MM.1S (cell line): ENCODE measurements around the gene SORCS2.

ENCODE experiments used
- DNase-seq: peaks from one replicate; pipeline ENCODE4 v3.0.0-alpha.2; 2015
- H2AFZ ChIP-seq: fragments of 300-600 bp; sonication (generic); 2 replicates; pipeline ENCODE4 v1.6.0; 2016; ENCODE audit warnings: antibody characterized with exemption, low read length
- H3F3A ChIP-seq: fragments of 300-600 bp; sonication (generic); 2 replicates; pipeline ENCODE4 v1.6.1; 2016; ENCODE audit warnings: mild to moderate bottlenecking, antibody characterized with exemption, low read length, moderate library complexity, mixed read lengths; ENCODE audit not compliant: insufficient read depth
- H3K27ac ChIP-seq: fragments of 300-600 bp; sonication (generic); 2 replicates; pipeline ENCODE4 v1.5.1; 2016; ENCODE audit warnings: mild to moderate bottlenecking, low read length
- H3K27me3 ChIP-seq: fragments of 300-600 bp; sonication (generic); replicated peaks from 2 replicates; pipeline ENCODE4 v1.6.0; 2016; ENCODE audit warnings: low read length; ENCODE audit not compliant: insufficient read depth
- H3K36me3 ChIP-seq: fragments of 300-600 bp; sonication (generic); replicated peaks from 2 replicates; pipeline ENCODE4 v1.6.1; 2016; ENCODE audit warnings: mild to moderate bottlenecking, low read length, mixed read lengths; ENCODE audit not compliant: insufficient read depth
- H3K4me1 ChIP-seq: fragments of 300-600 bp; sonication (generic); 2 replicates; pipeline ENCODE4 v1.6.1; 2016; ENCODE audit warnings: low read length, mixed read lengths
- H3K4me2 ChIP-seq: fragments of 300-600 bp; sonication (generic); 2 replicates; pipeline ENCODE4 v1.6.0; 2016; ENCODE audit warnings: low read depth, low read length
- H3K4me3 ChIP-seq: fragments of 300-600 bp; sonication (generic); 2 replicates; pipeline ENCODE4 v1.5.1; 2016; ENCODE audit warnings: low read length, mixed read lengths
- H3K79me2 ChIP-seq: fragments of 300-600 bp; sonication (generic); 2 replicates; pipeline ENCODE4 v1.6.1; 2016; ENCODE audit warnings: mixed run types, low read length, mixed read lengths
- H3K9ac ChIP-seq: fragments of 300-600 bp; sonication (generic); 2 replicates; pipeline ENCODE4 v1.6.1; 2016; ENCODE audit warnings: low read length, mixed read lengths
- H3K9me2 ChIP-seq: fragments of 300-600 bp; sonication (generic); replicated peaks from 2 replicates; pipeline ENCODE4 v1.6.1; 2016; ENCODE audit warnings: mild to moderate bottlenecking, low read length, mixed read lengths; ENCODE audit not compliant: insufficient read depth
- H3K9me3 ChIP-seq: fragments of 300-600 bp; sonication (generic); replicated peaks from 2 replicates; pipeline ENCODE4 v1.6.1; 2016; ENCODE audit warnings: mild to moderate bottlenecking, low read length, mixed read lengths; ENCODE audit not compliant: insufficient read depth
- H4K20me1 ChIP-seq: fragments of 300-600 bp; sonication (generic); 2 replicates; pipeline ENCODE4 v1.6.1; 2016; ENCODE audit warnings: mild to moderate bottlenecking, low read length, moderate library complexity, mixed read lengths; ENCODE audit not compliant: insufficient read depth
- CTCF ChIP-seq: fragments of 300-600 bp; sonication (generic); IDR thresholded peaks from 2 replicates; pipeline ENCODE4 v1.5.1; 2016; ENCODE audit warnings: antibody characterized with exemption, low read length, mixed read lengths
- EZH2 ChIP-seq: fragments of 300-600 bp; sonication (generic); optimal IDR thresholded peaks from 2 replicates; pipeline ENCODE3; 2017; ENCODE audit warnings: low read depth, mild to moderate bottlenecking, antibody characterized with exemption, low read length, mixed read lengths
- EZH2phosphoT487 ChIP-seq: fragments of 300-600 bp; sonication (generic); IDR thresholded peaks from 2 replicates; pipeline ENCODE4 v1.6.1; 2018; ENCODE audit warnings: antibody characterized with exemption, low read length

The SORCS2 gene

GRCh38 chr4:7461230-7461629 lies 268.9 kb downstream of the SORCS2 start:
- Histone ChIP-seq H3K4me1 (no peaks in the 10 kb centered on the region), H3K4me3 (no peak overlapping the region), H3K4me2 (no peak overlapping the region), H3K9ac (no peak overlapping the region), H3K9me3 (no peaks in the 10 kb centered on the region), H3K27me3 (peaks cover 96% of the 10 kb centered on the region), H3K9me2 (no peaks in the 10 kb centered on the region), H3F3A (no peaks in the 10 kb centered on the region), H3K36me3 (no peaks in the 10 kb centered on the region), H4K20me1 (no peaks in the 10 kb centered on the region), H3K79me2 (no peaks in the 10 kb centered on the region), H2AFZ (no peak overlapping the region), H3K27ac (no peak overlapping the region)
- no peak for DNase-seq
- no peak for TF ChIP-seq EZH2phosphoT487

GRCh38 chr4:7462509-7462971 lies 270.2 kb downstream of the SORCS2 start:
- Histone ChIP-seq H3K9ac (no peak overlapping the region), H3K4me2 (no peak overlapping the region), H3K79me2 (no peaks in the 10 kb centered on the region), H3K27ac (no peak overlapping the region), H3K27me3 (peaks cover 98% of the 10 kb centered on the region), H3K9me2 (no peaks in the 10 kb centered on the region), H3K4me3 (no peak overlapping the region), H2AFZ (no peak overlapping the region), H3K36me3 (no peaks in the 10 kb centered on the region), H3F3A (no peaks in the 10 kb centered on the region), H3K9me3 (no peaks in the 10 kb centered on the region), H3K4me1 (no peaks in the 10 kb centered on the region), H4K20me1 (no peaks in the 10 kb centered on the region)
- DNase-seq = no peak
- no peak for TF ChIP-seq EZH2
- TF ChIP-seq CTCF = no peak
- no peak for TF ChIP-seq EZH2phosphoT487

GRCh38 chr4:7463566-7464258 lies 271.4 kb downstream of the SORCS2 start:
- no peaks in the 10 kb centered on the region for H3K9me3 ChIP-seq
- no peaks in the 10 kb centered on the region for H4K20me1 ChIP-seq
- no peak for TF ChIP-seq EZH2
- no peak for TF ChIP-seq EZH2phosphoT487
- TF ChIP-seq CTCF = no peak
- H3K79me2 ChIP-seq = no peaks in the 10 kb centered on the region
- no peaks in the 10 kb centered on the region for H3K9me2 ChIP-seq
- peaks cover 98% of the 10 kb centered on the region for H3K27me3 ChIP-seq
- no peak overlapping the region for H3K4me3 ChIP-seq
- H3K9ac ChIP-seq = no peak overlapping the region
- H3K27ac ChIP-seq = no peak overlapping the region
- no peaks in the 10 kb centered on the region for H3K4me1 ChIP-seq
- no peak overlapping the region for H3K4me2 ChIP-seq
- no peaks in the 10 kb centered on the region for H3F3A ChIP-seq
- H3K36me3 ChIP-seq = no peaks in the 10 kb centered on the region
- H2AFZ ChIP-seq = no peak overlapping the region
- DNase-seq = no peak

GRCh38 chr4:7464259-7464655 lies 271.9 kb downstream of the SORCS2 start:
- no peak overlapping the region for H3K4me3 ChIP-seq

More at GRCh38 chr4:7464259-7464655, 271.9 kb downstream of the SORCS2 start:
- Histone ChIP-seq H4K20me1 (no peaks in the 10 kb centered on the region), H3K36me3 (no peaks in the 10 kb centered on the region), H2AFZ (no peak overlapping the region), H3K79me2 (no peaks in the 10 kb centered on the region), H3K9ac (no peak overlapping the region), H3K9me3 (no peaks in the 10 kb centered on the region), H3F3A (no peaks in the 10 kb centered on the region), H3K27me3 (peaks cover 99% of the 10 kb centered on the region), H3K4me2 (no peak overlapping the region), H3K4me1 (no peaks in the 10 kb centered on the region), H3K27ac (no peak overlapping the region), H3K9me2 (no peaks in the 10 kb centered on the region)
- TF ChIP-seq EZH2 (no peak), EZH2phosphoT487 (no peak), CTCF (no peak)
- no peak for DNase-seq
